GM12878 (cell line): ENCODE measurements around the gene SLC35G6. TPM values are rescaled to one million over a fixed set of nuclear protein-coding genes. Genes with fewer than 3 reads are reported as not detected.

Experiments
- ATAC-seq: fragments of 200-7000 bp; cut with Tn5 transposase; 3 replicates; pipeline ENCODE4 v1.9.1; 2020; ENCODE audit warnings: mild to moderate bottlenecking, moderate library complexity
- BruUV-seq: library from RNA; stranded (reverse); fragments of 400-500 nt; replicated peaks from 2 replicates; lab custom pipeline; 2021; lab: Mats Ljungman, UMichigan
- CTCF ChIA-PET: fragments of 300-600 bp; sonication (Branson Sonifier 250); formaldehyde crosslinking; extraction: SDS; loops from one replicate; lab custom pipeline; 2021; ENCODE audit warnings: inconsistent platforms; lab: Yijun Ruan, JAX
- POLR2A ChIA-PET: fragments of 350-600 bp; formaldehyde crosslinking; extraction: SDS; loops from one replicate; lab custom pipeline; 2021; ENCODE audit warnings: inconsistent platforms; lab: Charles Lee
- RAD21 ChIA-PET: fragments of 300-600 bp; sonication (Branson Sonifier 250); formaldehyde crosslinking; loops from one replicate; lab custom pipeline; 2023; ENCODE audit warnings: antibody characterized with exemption; ENCODE audit not compliant: unreplicated experiment; lab: Charles Lee
- SMC1A ChIA-PET: fragments of 300-600 bp; sonication (Branson Sonifier 250); formaldehyde crosslinking; loops from one replicate; lab custom pipeline; 2023; ENCODE audit not compliant: unreplicated experiment, uncharacterized antibody; lab: Charles Lee
- DNase-seq: peaks from one replicate; pipeline ENCODE4 v3.0.0-alpha.2; 2011; ENCODE audit warnings: low read depth, low spot score
- FAIRE-seq: peaks from 3 replicates; lab custom pipeline; 2011; peaks lifted over from hg19 to GRCh38; lab: Jason Lieb, UNC
- H2AFZ ChIP-seq: 2 replicates; pipeline ENCODE4 v1.6.0; 2011; ENCODE audit warnings: low read depth, low read length, control low read depth; ENCODE audit not compliant: control insufficient read depth
- H3K27ac ChIP-seq: 2 replicates; pipeline ENCODE4 v1.5.1; 2011; ENCODE audit warnings: control low read depth; ENCODE audit not compliant: control insufficient read depth, insufficient read depth
- H3K27me3 ChIP-seq, 2 experiments: replicated peaks in 1 of 2; 2 replicates each; pipeline versions ENCODE4 v1.6.0 to v1.6.1; 2011; ENCODE audit warnings: low read length in 1 of 2; ENCODE audit not compliant: control insufficient read depth in 2 of 2, insufficient read depth in 2 of 2
- H3K36me3 ChIP-seq, 2 experiments: 2 replicates each; pipeline ENCODE4 v1.5.1; 2011; ENCODE audit warnings: low read length in 1 of 2; ENCODE audit not compliant: control insufficient read depth in 2 of 2, insufficient read depth in 2 of 2
- H3K4me1 ChIP-seq: 2 replicates; pipeline ENCODE4 v1.6.1; 2011; ENCODE audit warnings: mild to moderate bottlenecking, low read length, moderate library complexity, mixed read lengths; ENCODE audit not compliant: control insufficient read depth, insufficient read depth
- H3K4me2 ChIP-seq: 2 replicates; pipeline ENCODE4 v1.6.0; 2011; ENCODE audit warnings: control low read depth; ENCODE audit not compliant: control insufficient read depth, insufficient read depth
- H3K4me3 ChIP-seq: fragments of 200-600 bp; sonication (generic); 2 replicates; pipeline ENCODE4 v1.5.1; 2016
- H3K79me2 ChIP-seq: 2 replicates; pipeline ENCODE4 v1.6.0; 2011; ENCODE audit warnings: low read length; ENCODE audit not compliant: control insufficient read depth, insufficient read depth
- H3K9ac ChIP-seq: 2 replicates; pipeline ENCODE4 v1.8.0; 2011; ENCODE audit warnings: low read length, control low read depth, mixed read lengths; ENCODE audit not compliant: control insufficient read depth, insufficient read depth
- H3K9me3 ChIP-seq: replicated peaks from 3 replicates; pipeline ENCODE4 v1.5.1; 2011; ENCODE audit warnings: mild to moderate bottlenecking, low read length; ENCODE audit not compliant: control insufficient read depth, insufficient read depth
- H4K20me1 ChIP-seq: 2 replicates; pipeline ENCODE4 v1.6.0; 2011; ENCODE audit not compliant: control insufficient read depth, insufficient read depth
- CBFB ChIP-seq: IDR thresholded peaks from 2 replicates; pipeline ENCODE4 v1.6.1; 2016; ENCODE audit warnings: antibody characterized with exemption, low read depth
- MEF2A ChIP-seq: IDR thresholded peaks from 2 replicates; pipeline ENCODE4 v1.6.1; 2011; ENCODE audit warnings: low read depth, mild to moderate bottlenecking, low read length, moderate library complexity; ENCODE audit not compliant: insufficient read depth
- YY1 ChIP-seq: IDR thresholded peaks from 2 replicates; pipeline ENCODE4 v1.6.1; 2011; ENCODE audit warnings: low read depth, mild to moderate bottlenecking, low read length
- ZBTB4 ChIP-seq: fragments of 450-650 bp; formaldehyde crosslinking; IDR thresholded peaks from 2 replicates; pipeline ENCODE4 v1.4.0; 2022; ENCODE audit warnings: mild to moderate bottlenecking, moderate library complexity
- WGBS: methylation state at CpG from one replicate; pipeline ENCODE4 v1.1.6; 2016; ENCODE audit warnings: low lambda C conversion rate; ENCODE audit not compliant: insufficient replicate concordance, insufficient coverage; ENCODE audit errors: missing lambda C conversion rate; 5-methylcytosine and 5-hydroxymethylcytosine counted together
- in situ Hi-C: fragments of 300-500 bp; cut with MboI; formaldehyde crosslinking; loops from 9 replicates; pipeline ENCODE4 v1.14.3; 2018; ENCODE audit warnings: mixed read lengths
- intact Hi-C: fragments of 100-400 bp; cut with micrococcal nuclease; formaldehyde crosslinking; loops from one replicate; pipeline ENCODE4 v1.14.2; 2022; ENCODE audit not compliant: unreplicated experiment
- polyA plus RNA-seq, 11 experiments: library from polyadenylated mRNA; depleted of rRNA in 4 of 11; unstranded in 6 of 11; stranded (reverse) in 5 of 11; fragments of >200 nt; fragmentation: Nextera tagmentation in 4 of 11; fragmentation: Illumina TruSeq in 1 of 11; extraction: Ambion mirVana in 4 of 11; extraction: Trizol in 1 of 11; gene quantifications; 1 replicate in 1 of 11; 2 replicates in 10 of 11; pipeline versions ENCODE4 v1.2.1 to v1.2.3, GENCODE V29; 2011 to 2016; ENCODE audit warnings: inconsistent platforms in 2 of 11, missing spikeins in 2 of 11, low read depth in 1 of 11
- total RNA-seq, 4 experiments: library from RNA; depleted of rRNA in 3 of 4; stranded (reverse); fragments of >200 nt in 3 of 4; fragmentation: Illumina TruSeq in 1 of 4; extraction: Trizol in 1 of 4; gene quantifications; 2 replicates each; pipeline versions ENCODE4 v1.2.1 to v1.2.3, GENCODE V29; 2013 to 2021

Gene SLC35G6
- total and polyA plus RNA-seq, 10 of the 15 experiments (the other 5 are each of a cell fraction or from before 2014, with no cell fraction given) = 0.20 TPM; not detected in 9

- TF ChIP-seq ZBTB4 (CRISPR knock-in tag) = no peak
- no peak for TF ChIP-seq MEF2A
- no peak for TF ChIP-seq CBFB
- TF ChIP-seq, all 136 proteins: peak for 0
These were observed 32.8 kb upstream of the SLC35G6 start (continued) for GRCh38 chr17:7448461-7448860.

- no peak for ATAC-seq
- FAIRE-seq = no peak
- Histone ChIP-seq H3K36me3 (peaks cover 2 to 3% of the 10 kb centered on the region in 2 experiments; a peak in 2 of 4 replicates), H3K4me3 (no peak overlapping the region), H3K4me1 (peaks cover 4% of the 10 kb centered on the region), H3K27me3 (no peaks in the 10 kb centered on the region), H3K27ac (no peak overlapping the region), H4K20me1 (no peaks in the 10 kb centered on the region), H2AFZ (no peak overlapping the region), H3K9me3 (no peaks in the 10 kb centered on the region), H3K4me2 (no peak overlapping the region), H3K9ac (no peak overlapping the region), H3K79me2 (peaks cover 2% of the 10 kb centered on the region; the same call in 1 of the 2 replicates)
- POLR2A ChIA-PET = interaction anchor here (0.6 to 0.7 kb wide), 3 partner anchors 8 to 12 kb away, joined by 3 to 5 read pairs (median 3); no protein-coding TSS in a partner anchor
- no TSS peak for BruUV-seq
- RAD21 ChIA-PET = no interaction called here
- 66% methylated on average over 3 of the region's 3 CpGs for WGBS
- SMC1A ChIA-PET = no interaction called here
- peak; percentile 88 for TF ChIP-seq YY1
- no peak for TF ChIP-seq ZBTB4 (CRISPR knock-in tag)
- DNase-seq = no peak
- CTCF ChIA-PET = no interaction called here
- in situ Hi-C loops (no loop called here), intact Hi-C loops (no loop called here)
These were observed 21.2 kb upstream of the SLC35G6 start for GRCh38 chr17:7459961-7460545.
